HG02763 (cell line): ENCODE data around the gene CMC2.
A peak's percentile ranks its signal among the peaks of the same experiment; 100 is the strongest.

Source experiments
- ATAC-seq: cut with Tn5 transposase; IDR thresholded peaks from one replicate; pipeline ENCODE4 v1.9.1; 2021; ENCODE audit warnings: mild to moderate bottlenecking, moderate library complexity; ENCODE audit not compliant: unreplicated experiment

Gene CMC2

GRCh38 chr16:80981103-80981502, 25.6 kb downstream of the CMC2 start:
- ATAC-seq, result no peak

GRCh38 chr16:80976946-80977345, 29.7 kb downstream of the CMC2 start:
- no peak for ATAC-seq

- ATAC-seq, result no peak
Observed at GRCh38 chr16:80974649-80975376, 31.9 kb downstream of the CMC2 start.

DNA sequence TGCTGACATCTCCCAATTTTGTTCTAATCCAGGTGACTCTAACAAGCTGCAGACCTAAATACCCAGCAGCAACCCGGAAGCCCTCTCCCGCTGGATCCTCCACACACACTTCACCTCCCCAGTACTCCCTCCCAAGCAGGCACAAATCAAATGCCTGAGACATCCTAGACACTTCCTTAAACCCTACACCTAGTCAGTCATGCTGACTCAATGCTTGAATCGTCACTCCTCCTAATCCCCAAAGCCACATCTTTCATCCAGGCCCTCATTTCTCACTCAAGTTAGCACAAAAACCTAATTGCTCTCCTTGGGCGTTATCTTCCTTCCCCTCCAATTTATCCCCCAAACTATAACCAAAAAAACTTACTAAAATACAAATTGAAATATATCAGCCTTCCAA, 32.7 kb downstream of the CMC2 start:
- no peak for ATAC-seq

- no peak for ATAC-seq
Observed at GRCh38 chr16:80972611-80973010, 34.1 kb downstream of the CMC2 start.

- peak; percentile 61 for ATAC-seq
Observed at GRCh38 chr16:80971819-80972218, 34.9 kb downstream of the CMC2 start.

GRCh38 chr16:80969114-80969484, 37.6 kb downstream of the CMC2 start:
- no peak for ATAC-seq

- ATAC-seq, result no peak
Observed at GRCh38 chr16:80968386-80969113, 38.1 kb downstream of the CMC2 start.

DNA sequence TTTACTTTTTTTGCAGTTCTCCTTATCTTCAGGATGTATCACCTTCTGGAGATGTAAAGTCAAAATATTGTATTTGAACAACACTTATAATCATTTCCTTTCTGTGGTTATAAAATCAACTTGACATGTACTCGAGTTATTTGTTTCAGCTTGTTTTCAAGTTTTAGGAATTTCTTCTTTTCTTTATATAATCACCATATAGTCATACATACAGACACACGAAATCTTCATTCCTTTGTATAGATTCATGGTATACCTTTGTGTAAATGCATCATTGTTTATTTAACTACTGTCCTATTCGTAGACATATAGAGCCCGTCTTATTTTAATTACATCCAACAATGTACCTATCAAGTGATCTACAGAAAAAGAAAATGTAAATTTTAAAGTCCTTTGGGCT, 40.1 kb downstream of the CMC2 start:
- no peak for ATAC-seq

GRCh38 chr16:80964351-80964750, 42.3 kb downstream of the CMC2 start:
- ATAC-seq, result no peak

DNA sequence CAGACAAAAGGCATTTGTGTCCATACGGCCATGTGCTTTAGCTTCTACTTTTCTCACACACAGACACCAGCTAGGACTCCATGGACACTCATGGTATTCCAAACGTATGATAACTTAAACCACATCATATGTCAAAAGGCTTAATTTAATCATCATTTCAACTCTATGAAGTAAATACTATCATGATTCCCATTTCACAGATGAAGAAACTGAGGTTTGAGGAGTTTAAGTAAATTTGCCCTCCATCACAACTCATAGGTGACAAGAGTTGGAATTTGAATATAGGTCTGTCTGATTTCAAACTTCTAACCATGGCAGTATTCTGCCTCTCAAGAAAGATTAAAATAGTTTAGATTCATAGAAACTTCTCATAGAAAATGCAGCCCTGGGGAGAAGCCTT, 43.8 kb downstream of the CMC2 start:
- no peak for ATAC-seq

DNA sequence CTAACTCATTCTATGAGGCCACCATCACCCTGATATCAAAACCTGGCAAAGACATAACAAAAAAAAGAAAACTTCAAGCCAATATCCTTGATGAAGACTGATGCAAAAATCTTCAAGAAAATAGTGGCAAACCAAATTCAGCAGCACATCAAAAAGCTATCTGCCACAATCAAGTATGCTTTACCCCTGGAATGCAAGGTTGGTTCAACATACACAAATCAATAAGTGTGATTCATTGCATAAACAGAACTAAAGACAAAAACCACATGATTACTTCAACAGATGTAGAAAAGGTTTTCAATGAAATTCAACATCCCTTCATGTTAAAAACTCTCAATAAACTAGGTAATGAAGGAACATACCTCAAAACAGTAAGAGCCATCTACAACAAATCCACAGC, 48.4 kb downstream of the CMC2 start:
- no peak for ATAC-seq

- no peak for ATAC-seq
Observed at GRCh38 chr16:80954985-80955384, 51.7 kb downstream of the CMC2 start.

DNA sequence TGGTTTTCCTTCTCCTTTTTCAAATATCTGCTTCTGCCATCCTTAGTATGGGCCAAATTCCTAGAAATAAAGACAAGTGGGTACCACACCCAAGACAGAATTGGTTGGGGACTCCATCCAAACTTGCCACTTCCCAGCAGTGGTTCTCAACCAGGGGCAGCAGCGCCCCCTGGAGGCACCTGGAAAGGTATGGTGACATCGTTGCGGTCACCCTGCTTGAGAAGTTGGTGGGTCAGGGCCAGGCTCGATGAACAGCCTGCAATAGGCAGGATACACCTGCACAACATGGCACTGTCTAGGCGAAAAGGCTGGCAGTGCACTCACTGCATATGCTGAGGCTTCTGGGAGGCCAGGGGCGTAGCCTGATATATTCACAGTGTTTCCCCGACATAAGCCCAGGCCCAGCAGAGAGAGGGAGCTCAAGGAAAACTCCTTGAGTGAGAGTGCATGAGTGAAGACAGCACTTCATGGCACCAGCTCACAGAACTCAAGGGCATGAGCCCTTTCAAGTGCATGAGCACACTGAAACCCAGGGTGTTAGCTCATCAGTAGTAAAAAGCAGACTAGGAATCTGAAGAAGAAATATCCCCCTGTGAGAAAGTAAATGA, 57.7 kb downstream of the CMC2 start:
- no peak for ATAC-seq

- ATAC-seq, result no peak
Observed at GRCh38 chr16:80947708-80948625, 58.7 kb downstream of the CMC2 start.

- ATAC-seq, result no peak
Observed at GRCh38 chr16:80947239-80947638, 59.4 kb downstream of the CMC2 start.

DNA sequence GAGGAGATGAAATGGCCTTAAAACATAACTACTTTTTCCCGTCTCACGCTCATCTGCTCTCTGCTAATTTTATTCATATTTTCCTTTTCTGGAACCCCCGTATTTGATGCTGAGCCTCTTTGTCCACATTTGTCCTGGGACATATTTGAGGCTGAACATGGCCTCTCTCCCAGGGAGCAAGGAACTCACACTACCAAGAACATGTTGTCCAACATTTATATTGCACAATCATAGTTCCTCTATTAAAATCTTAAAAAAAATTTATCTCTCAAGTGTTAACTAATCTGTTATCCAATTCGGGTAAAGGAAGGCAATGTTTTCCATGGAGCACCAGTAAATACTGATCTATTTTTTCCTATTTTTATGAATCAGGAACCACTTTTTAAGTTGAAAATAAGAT, 60.2 kb downstream of the CMC2 start:
- no peak for ATAC-seq

DNA sequence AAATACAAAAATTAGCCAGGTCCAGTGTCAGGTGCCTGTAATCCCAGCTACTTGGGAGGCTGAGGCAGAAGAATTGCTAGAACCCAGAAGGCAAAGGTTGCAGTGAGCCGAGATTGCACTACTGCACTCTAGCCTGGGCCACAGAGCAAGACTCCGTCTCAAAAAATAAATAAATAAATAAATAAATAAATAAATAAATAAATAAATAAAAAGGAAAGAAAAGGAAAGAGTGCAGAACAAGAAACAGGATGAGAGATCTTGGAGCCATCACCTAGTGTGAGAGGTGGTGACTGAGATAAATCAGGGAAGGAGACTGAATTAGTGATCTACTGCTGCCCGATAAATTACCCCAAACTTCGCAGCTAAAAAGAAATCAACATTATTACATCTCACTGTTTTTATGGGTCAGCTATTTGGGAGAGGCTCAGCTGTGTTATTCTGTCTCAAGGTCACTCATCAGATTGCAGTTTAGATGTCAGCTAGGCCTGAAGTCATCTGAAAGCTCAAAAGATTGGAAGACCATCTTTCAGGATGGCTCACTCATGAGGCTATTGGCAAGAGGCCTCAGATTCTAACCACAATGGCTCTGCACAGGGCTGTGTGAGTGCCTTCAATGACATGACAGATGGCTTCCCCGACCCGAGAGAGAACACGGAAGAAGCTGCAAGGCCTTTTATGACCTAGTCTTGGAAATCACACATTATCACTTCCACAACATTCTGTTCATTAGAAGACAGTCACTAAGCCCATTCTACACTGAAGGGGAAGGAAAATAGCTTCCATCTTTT, 66.4 kb downstream of the CMC2 start:
- ATAC-seq, result no peak

DNA sequence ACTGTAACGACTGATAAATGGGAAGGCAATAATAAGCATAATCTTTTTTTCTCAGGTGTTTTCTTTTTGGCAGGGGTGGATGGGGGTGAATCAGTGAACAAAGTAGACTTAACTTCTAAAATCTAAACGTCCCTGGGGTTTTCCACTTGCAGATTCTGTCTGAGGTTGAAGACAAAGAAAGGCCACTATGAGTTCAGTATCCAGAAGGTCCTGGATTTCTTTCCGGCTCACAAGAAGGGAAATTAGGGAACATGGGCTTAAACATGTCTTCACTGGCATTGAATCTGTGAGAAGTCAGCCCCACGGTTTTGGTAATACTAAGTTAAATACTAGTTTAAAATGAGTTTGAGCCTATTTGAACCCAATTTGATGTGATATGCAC, 67.8 kb downstream of the CMC2 start:
- no peak for ATAC-seq
